SK-N-SH (cell line): ENCODE results near the gene THPO.

Source experiments
- POLR2AphosphoS5 ChIP-seq: IDR thresholded peaks from 2 replicates; pipeline ENCODE4 v1.6.1; 2012; ENCODE audit warnings: low read depth, low read length
- YY1 ChIP-seq: IDR thresholded peaks from 2 replicates; pipeline ENCODE4 v1.4.0; 2012; ENCODE audit warnings: low read depth, mild to moderate bottlenecking

DNA sequence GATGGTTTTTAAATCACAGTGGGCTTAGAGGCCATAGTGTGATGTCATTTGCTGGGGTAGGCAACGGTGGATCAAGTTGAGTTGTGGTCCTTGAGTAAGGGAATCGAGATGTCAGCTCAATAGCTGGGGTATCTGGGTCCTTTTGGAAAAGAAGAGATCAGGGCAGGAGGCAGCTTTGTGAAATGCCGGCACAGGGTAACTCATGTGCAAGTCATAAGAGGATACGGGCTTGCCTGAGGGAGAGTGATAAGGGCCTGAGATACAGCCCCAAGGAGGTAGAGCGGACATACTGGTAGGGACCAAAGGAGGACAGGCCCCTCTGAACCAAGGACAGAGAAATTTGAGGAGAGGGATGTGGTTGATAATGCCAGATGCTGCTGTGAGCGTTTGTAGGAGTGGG is 44.8 kb downstream of the THPO start:
- TF ChIP-seq YY1, result no peak
- TF ChIP-seq POLR2AphosphoS5, result no peak
